Measurements from ENCODE around the gene CELSR1.

The CELSR1 gene

DNA sequence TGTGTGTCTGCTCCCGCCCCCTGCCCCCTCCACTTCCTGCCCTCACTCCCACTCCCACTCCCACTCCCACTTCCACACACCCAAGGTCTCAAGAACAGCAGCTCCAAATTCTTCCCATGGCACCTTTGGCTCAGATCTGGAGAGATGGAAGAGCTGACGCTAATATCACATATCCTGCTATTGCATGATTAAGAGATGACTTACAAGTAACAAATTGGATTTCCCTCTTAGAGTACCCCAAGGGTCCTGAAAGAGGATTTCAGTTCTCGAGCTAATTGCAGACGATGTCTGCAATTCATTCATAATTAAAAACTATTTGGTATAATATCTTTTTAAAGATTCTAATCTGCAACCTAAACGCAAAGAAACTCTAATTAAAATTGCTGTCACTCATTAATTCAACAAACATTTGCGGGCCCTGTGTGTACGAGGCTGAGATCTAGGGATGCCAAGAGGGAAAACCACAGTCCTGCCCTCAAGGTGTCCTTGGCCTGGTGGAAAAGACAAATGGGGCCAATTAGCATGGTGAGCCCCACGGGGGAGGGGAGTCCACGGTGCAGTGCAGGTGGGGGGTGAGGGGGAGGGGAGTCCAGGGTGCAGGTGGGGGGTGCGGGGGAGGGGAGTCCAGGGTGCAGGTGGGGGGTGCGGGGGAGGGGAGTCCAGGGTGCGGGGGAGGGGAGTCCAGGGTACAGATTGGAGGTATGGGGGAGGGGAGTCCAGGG is 50.3 kb downstream of the CELSR1 start:
- Histone ChIP-seq H3K36me3 (ENCODE audit: control insufficient read depth, low read length) (no peaks in the 10 kb centered on the region), H3K4me2 (ENCODE audit: low read length) (no peak overlapping the region), H3K4me3 (ENCODE audit: low read length) (no peak overlapping the region), H3K9me3 (ENCODE audit: control insufficient read depth, insufficient read depth, low read length) (no peaks in the 10 kb centered on the region), H3K27ac (ENCODE audit: low read depth, low read length) (no peak overlapping the region), H3K79me2 (ENCODE audit: control insufficient read depth, low read length) (no peaks in the 10 kb centered on the region), H3F3A (ENCODE audit: control insufficient read depth, insufficient read depth) (no peaks in the 10 kb centered on the region), H3K27me3 (ENCODE audit: control insufficient read depth, low read length) (no peaks in the 10 kb centered on the region), H3K9me2 (replicated peaks; ENCODE audit: control insufficient read depth, low read length) (no peaks in the 10 kb centered on the region), H3K4me1 (ENCODE audit: control insufficient read depth, low read length) (no peaks in the 10 kb centered on the region), H4K20me1 (ENCODE audit: control insufficient read depth, insufficient read depth, low read depth, low read length) (no peaks in the 10 kb centered on the region)
- TF ChIP-seq EZH2phosphoT487 (IDR thresholded peaks at IDR 0.05; ENCODE audit: borderline replicate concordance, low read length): no peak
- TF ChIP-seq, protein P1, sequence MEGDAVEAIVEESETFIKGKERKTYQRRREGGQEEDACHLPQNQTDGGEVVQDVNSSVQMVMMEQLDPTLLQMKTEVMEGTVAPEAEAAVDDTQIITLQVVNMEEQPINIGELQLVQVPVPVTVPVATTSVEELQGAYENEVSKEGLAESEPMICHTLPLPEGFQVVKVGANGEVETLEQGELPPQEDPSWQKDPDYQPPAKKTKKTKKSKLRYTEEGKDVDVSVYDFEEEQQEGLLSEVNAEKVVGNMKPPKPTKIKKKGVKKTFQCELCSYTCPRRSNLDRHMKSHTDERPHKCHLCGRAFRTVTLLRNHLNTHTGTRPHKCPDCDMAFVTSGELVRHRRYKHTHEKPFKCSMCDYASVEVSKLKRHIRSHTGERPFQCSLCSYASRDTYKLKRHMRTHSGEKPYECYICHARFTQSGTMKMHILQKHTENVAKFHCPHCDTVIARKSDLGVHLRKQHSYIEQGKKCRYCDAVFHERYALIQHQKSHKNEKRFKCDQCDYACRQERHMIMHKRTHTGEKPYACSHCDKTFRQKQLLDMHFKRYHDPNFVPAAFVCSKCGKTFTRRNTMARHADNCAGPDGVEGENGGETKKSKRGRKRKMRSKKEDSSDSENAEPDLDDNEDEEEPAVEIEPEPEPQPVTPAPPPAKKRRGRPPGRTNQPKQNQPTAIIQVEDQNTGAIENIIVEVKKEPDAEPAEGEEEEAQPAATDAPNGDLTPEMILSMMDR (IDR thresholded peaks at IDR 0.05; ENCODE audit: low read depth, low read length, poor library complexity, severe bottlenecking): no peak

- H3K9me2 ChIP-seq (replicated peaks; ENCODE audit: control insufficient read depth, low read length): no peaks in the 10 kb centered on the region
- H3K9me3 ChIP-seq (ENCODE audit: control insufficient read depth, insufficient read depth, low read length): no peaks in the 10 kb centered on the region
- H3K4me3 ChIP-seq (ENCODE audit: low read length): no peak overlapping the region
- H3F3A ChIP-seq (ENCODE audit: control insufficient read depth, insufficient read depth): no peaks in the 10 kb centered on the region
- no peak overlapping the region for H3K27ac ChIP-seq (ENCODE audit: low read depth, low read length)
- no peaks in the 10 kb centered on the region for H3K27me3 ChIP-seq (ENCODE audit: control insufficient read depth, low read length)
- no peaks in the 10 kb centered on the region for H4K20me1 ChIP-seq (ENCODE audit: control insufficient read depth, insufficient read depth, low read depth, low read length)
- H3K4me1 ChIP-seq (ENCODE audit: control insufficient read depth, low read length): no peaks in the 10 kb centered on the region
- no peaks in the 10 kb centered on the region for H3K79me2 ChIP-seq (ENCODE audit: control insufficient read depth, low read length)
- no peak overlapping the region for H3K4me2 ChIP-seq (ENCODE audit: low read length)
- TF ChIP-seq EZH2phosphoT487 (IDR thresholded peaks at IDR 0.05; ENCODE audit: borderline replicate concordance, low read length): no peak
- TF ChIP-seq, protein P1 (IDR thresholded peaks at IDR 0.05; ENCODE audit: low read depth, low read length, poor library complexity, severe bottlenecking): no peak
- H3K36me3 ChIP-seq (ENCODE audit: control insufficient read depth, low read length): no peaks in the 10 kb centered on the region
These were observed 52.4 kb downstream of the CELSR1 start for GRCh38 chr22:46484861-46485595.

DNA sequence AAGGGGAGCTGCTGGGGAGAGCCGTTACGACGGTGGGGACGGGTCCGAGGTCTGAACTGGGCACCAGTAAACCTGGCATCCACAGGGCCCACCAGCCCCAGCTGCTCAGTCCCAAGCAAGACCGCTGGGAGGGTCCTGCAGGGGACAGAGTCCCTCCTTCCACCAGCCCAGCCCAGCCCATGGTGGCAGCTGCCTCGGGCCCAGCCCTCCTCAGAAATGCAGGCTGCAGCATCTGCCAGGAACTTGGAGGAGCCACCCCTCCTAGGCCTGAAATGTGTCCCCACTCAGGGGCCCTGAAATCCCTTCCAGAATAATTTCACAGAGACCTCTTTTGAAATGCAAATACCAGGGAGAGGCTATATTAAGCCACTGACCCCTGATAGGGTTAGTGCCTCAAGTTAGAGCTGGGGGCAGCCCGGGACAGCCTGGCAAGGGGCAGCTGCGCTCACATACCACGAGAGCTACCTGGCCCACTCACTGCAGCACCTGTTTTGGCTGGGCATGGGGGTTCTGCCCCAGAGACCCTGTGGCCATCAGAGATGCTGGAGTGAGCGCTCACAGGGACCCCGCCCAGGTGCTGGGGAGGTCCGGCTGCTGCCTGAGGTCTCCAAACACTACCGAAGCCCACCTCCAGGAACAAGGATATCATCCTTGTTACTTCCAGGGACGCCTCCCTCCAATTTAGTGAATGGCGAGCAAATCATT is 53.1 kb downstream of the CELSR1 start:
- H3K9me3 ChIP-seq (ENCODE audit: control insufficient read depth, insufficient read depth, low read length): no peaks in the 10 kb centered on the region
- H3K9me2 ChIP-seq (replicated peaks; ENCODE audit: control insufficient read depth, low read length): no peaks in the 10 kb centered on the region
- H3K79me2 ChIP-seq (ENCODE audit: control insufficient read depth, low read length): no peaks in the 10 kb centered on the region
- H3F3A ChIP-seq (ENCODE audit: control insufficient read depth, insufficient read depth): no peaks in the 10 kb centered on the region
- H3K27ac ChIP-seq (ENCODE audit: low read depth, low read length): no peak overlapping the region
- no peaks in the 10 kb centered on the region for H4K20me1 ChIP-seq (ENCODE audit: control insufficient read depth, insufficient read depth, low read depth, low read length)
- TF ChIP-seq EZH2phosphoT487 (IDR thresholded peaks at IDR 0.05; ENCODE audit: borderline replicate concordance, low read length): no peak
- TF ChIP-seq, protein P1 (IDR thresholded peaks at IDR 0.05; ENCODE audit: low read depth, low read length, poor library complexity, severe bottlenecking): no peak
- H3K4me2 ChIP-seq (ENCODE audit: low read length): no peak overlapping the region
- H3K4me3 ChIP-seq (ENCODE audit: low read length): no peak overlapping the region
- H3K4me1 ChIP-seq (ENCODE audit: control insufficient read depth, low read length): no peaks in the 10 kb centered on the region
- no peaks in the 10 kb centered on the region for H3K36me3 ChIP-seq (ENCODE audit: control insufficient read depth, low read length)
- H3K27me3 ChIP-seq (ENCODE audit: control insufficient read depth, low read length): no peaks in the 10 kb centered on the region

Measured in DOHH2 (cell line).